HL-60 (cell line): ENCODE measurements around the gene MEG3.

Source experiments
- POLR2AphosphoS5 ChIP-seq: IDR thresholded peaks from 2 replicates; pipeline ENCODE4 v1.6.1; 2012; ENCODE audit warnings: low read depth
- SPI1 ChIP-seq: IDR thresholded peaks from 2 replicates; pipeline ENCODE4 v1.6.1; 2012; ENCODE audit warnings: low read depth, mild to moderate bottlenecking, borderline replicate concordance
- TF ChIP-seq, protein P1 (sequence below): IDR thresholded peaks from one replicate; pipeline ENCODE4 v1.5.1; 2011; ENCODE audit warnings: low read length, control low read depth, inconsistent platforms; ENCODE audit not compliant: insufficient read depth

DNA sequence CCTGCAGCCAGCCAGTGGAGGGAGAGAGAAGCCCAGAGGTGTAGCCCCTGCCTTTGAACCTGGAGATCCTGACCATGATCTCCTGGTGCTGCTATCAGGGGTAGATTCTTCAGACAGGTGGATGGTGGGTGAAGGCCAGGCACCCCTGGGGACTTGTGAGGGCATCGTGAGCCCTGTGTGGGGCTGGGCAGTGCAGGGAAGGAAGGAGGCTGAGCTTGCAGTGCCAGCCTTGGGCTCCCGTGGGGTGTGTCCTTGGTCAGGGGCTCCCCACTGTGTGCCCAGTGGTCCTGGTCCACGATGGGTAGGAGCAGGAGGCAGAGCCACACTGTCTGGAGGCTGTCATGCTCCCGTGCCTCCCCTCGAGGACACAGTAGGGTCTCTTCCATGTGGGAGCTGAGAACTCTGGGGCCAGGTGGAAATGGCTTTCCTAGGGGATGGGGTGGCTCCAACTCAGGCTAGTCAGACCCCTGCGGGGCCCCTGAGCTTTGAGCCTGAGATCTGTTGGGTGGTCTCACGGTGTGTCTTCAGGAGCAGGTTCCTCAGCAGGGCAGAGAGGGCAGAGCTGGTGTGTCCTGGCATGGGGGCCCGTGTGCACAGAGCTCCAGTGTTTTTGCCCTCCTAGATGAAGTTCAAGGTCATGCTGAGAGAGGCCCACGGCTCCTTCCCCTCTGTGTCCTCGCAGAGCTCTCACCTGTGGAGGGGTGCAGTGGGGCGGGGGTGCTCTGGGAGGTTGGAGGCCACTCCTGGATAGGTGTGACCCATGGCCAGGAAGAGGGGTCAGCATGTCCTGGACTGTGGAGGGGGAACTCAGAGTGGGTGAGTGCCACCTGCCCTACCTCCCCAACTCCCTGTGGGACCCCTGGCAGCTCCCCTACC, 52.6 kb downstream of the MEG3 start:
- TF ChIP-seq, protein P1, sequence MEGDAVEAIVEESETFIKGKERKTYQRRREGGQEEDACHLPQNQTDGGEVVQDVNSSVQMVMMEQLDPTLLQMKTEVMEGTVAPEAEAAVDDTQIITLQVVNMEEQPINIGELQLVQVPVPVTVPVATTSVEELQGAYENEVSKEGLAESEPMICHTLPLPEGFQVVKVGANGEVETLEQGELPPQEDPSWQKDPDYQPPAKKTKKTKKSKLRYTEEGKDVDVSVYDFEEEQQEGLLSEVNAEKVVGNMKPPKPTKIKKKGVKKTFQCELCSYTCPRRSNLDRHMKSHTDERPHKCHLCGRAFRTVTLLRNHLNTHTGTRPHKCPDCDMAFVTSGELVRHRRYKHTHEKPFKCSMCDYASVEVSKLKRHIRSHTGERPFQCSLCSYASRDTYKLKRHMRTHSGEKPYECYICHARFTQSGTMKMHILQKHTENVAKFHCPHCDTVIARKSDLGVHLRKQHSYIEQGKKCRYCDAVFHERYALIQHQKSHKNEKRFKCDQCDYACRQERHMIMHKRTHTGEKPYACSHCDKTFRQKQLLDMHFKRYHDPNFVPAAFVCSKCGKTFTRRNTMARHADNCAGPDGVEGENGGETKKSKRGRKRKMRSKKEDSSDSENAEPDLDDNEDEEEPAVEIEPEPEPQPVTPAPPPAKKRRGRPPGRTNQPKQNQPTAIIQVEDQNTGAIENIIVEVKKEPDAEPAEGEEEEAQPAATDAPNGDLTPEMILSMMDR = no peak
- TF ChIP-seq SPI1 = no peak
- no peak for TF ChIP-seq POLR2AphosphoS5
